H9 (cell line): Measurements from ENCODE around the gene NUP85. TPM values are rescaled to one million over a fixed set of nuclear protein-coding genes. Genes with fewer than 3 reads are reported as not detected.
A peak's percentile ranks its signal among the peaks of the same experiment; 100 is the strongest.

Experiments used
- DNase-seq: peaks from one replicate; pipeline ENCODE4 v3.0.0-alpha.2; 2017
- H2AFZ ChIP-seq: one replicate; pipeline ENCODE4 v1.6.1; 2013; ENCODE audit warnings: mild to moderate bottlenecking, low read length, control low read depth, moderate library complexity
- H2AK5ac ChIP-seq: 2 replicates; pipeline ENCODE4 v1.6.1; 2013; ENCODE audit warnings: low read length, control low read depth, mixed read lengths; ENCODE audit not compliant: insufficient read length
- H2BK120ac ChIP-seq: one replicate; pipeline ENCODE4 v1.6.1; 2013; ENCODE audit warnings: low read depth, mild to moderate bottlenecking, low read length, control low read depth, inconsistent platforms; ENCODE audit not compliant: poor library complexity, severe bottlenecking
- H2BK12ac ChIP-seq: 2 replicates; pipeline ENCODE4 v1.6.1; 2013; ENCODE audit warnings: low read length, control low read depth, mixed read lengths, low read depth; ENCODE audit not compliant: insufficient read length
- H2BK15ac ChIP-seq: 2 replicates; pipeline ENCODE4 v1.6.1; 2013; ENCODE audit warnings: low read depth, low read length, control low read depth
- H2BK20ac ChIP-seq: one replicate; pipeline ENCODE4 v1.6.1; 2013; ENCODE audit warnings: low read depth, mild to moderate bottlenecking, low read length, control low read depth, inconsistent platforms; ENCODE audit not compliant: poor library complexity, severe bottlenecking
- H2BK5ac ChIP-seq: 2 replicates; pipeline ENCODE4 v1.6.1; 2013; ENCODE audit warnings: low read length, control low read depth, mixed read lengths; ENCODE audit not compliant: insufficient read length
- H3K14ac ChIP-seq: 2 replicates; pipeline ENCODE4 v1.6.1; 2013; ENCODE audit warnings: low read length, control low read depth; ENCODE audit not compliant: insufficient read depth
- H3K18ac ChIP-seq: 2 replicates; pipeline ENCODE4 v1.6.1; 2013; ENCODE audit warnings: low read depth, mild to moderate bottlenecking, mixed read lengths, low read length, control low read depth; ENCODE audit not compliant: insufficient read length
- H3K23ac ChIP-seq: 2 replicates; pipeline ENCODE4 v1.6.1; 2013; ENCODE audit warnings: low read length, control low read depth, mixed read lengths, low read depth; ENCODE audit not compliant: insufficient read length
- H3K23me2 ChIP-seq: 2 replicates; pipeline ENCODE4 v1.6.1; 2013; ENCODE audit warnings: low read depth, mild to moderate bottlenecking, mixed read lengths, low read length, control low read depth; ENCODE audit not compliant: insufficient read length, poor library complexity, severe bottlenecking
- H3K27ac ChIP-seq: 2 replicates; pipeline ENCODE4 v1.5.1; 2013; ENCODE audit warnings: low read length, control low read depth, mixed read lengths, low read depth; ENCODE audit not compliant: insufficient read length
- H3K27me3 ChIP-seq: 2 replicates; pipeline ENCODE4 v1.6.1; 2013; ENCODE audit warnings: low read length, control low read depth, inconsistent platforms; ENCODE audit not compliant: insufficient read depth
- H3K4ac ChIP-seq: 2 replicates; pipeline ENCODE4 v1.6.1; 2013; ENCODE audit warnings: low read depth, mild to moderate bottlenecking, control low read depth, inconsistent platforms, low read length, moderate library complexity
- H3K4me1 ChIP-seq: 2 replicates; pipeline ENCODE4 v1.6.1; 2013; ENCODE audit warnings: low read length, control low read depth, inconsistent platforms; ENCODE audit not compliant: insufficient read depth
- H3K4me2 ChIP-seq: 2 replicates; pipeline ENCODE4 v1.6.1; 2013; ENCODE audit warnings: low read length, control low read depth, mixed read lengths; ENCODE audit not compliant: insufficient read length, insufficient read depth
- H3K56ac ChIP-seq: 2 replicates; pipeline ENCODE4 v1.6.1; 2013; ENCODE audit warnings: low read depth, mild to moderate bottlenecking, mixed read lengths, low read length, control low read depth; ENCODE audit not compliant: insufficient read length
- H3K79me1 ChIP-seq: 2 replicates; pipeline ENCODE4 v1.6.1; 2013; ENCODE audit warnings: low read depth, mild to moderate bottlenecking, moderate library complexity, low read length, control low read depth, inconsistent platforms; ENCODE audit not compliant: insufficient read depth, poor library complexity, severe bottlenecking
- H3K79me2 ChIP-seq: 2 replicates; pipeline ENCODE4 v1.6.1; 2013; ENCODE audit warnings: low read length, control low read depth, inconsistent platforms; ENCODE audit not compliant: insufficient read depth
- H3K9ac ChIP-seq: 2 replicates; pipeline ENCODE4 v1.6.1; 2013; ENCODE audit warnings: low read length, control low read depth, mixed read lengths; ENCODE audit not compliant: insufficient read length; ENCODE audit errors: extremely low read depth
- H3K9me3 ChIP-seq: one replicate; pipeline ENCODE4 v1.6.1; 2013; ENCODE audit warnings: low read depth, low read length, inconsistent platforms; ENCODE audit not compliant: control insufficient read depth
- H3T11ph ChIP-seq: one replicate; pipeline ENCODE4 v1.6.1; 2013; ENCODE audit warnings: mild to moderate bottlenecking, low read length, control low read depth, inconsistent platforms
- H4K20me1 ChIP-seq: one replicate; pipeline ENCODE4 v1.6.1; 2013; ENCODE audit not compliant: control insufficient read depth, insufficient read length, insufficient read depth
- H4K5ac ChIP-seq: 2 replicates; pipeline ENCODE4 v1.6.1; 2013; ENCODE audit warnings: low read depth, mild to moderate bottlenecking, mixed read lengths, low read length, control low read depth; ENCODE audit not compliant: insufficient read length
- H4K8ac ChIP-seq: replicated peaks from 2 replicates; pipeline ENCODE4 v1.6.1; 2013; ENCODE audit warnings: low read length, control low read depth, mixed read lengths, low read depth; ENCODE audit not compliant: insufficient read length
- H4K91ac ChIP-seq: 2 replicates; pipeline ENCODE4 v1.6.1; 2013; ENCODE audit warnings: low read depth, mild to moderate bottlenecking, moderate library complexity, mixed read lengths, low read length, control low read depth; ENCODE audit not compliant: insufficient read length
- H3K27ac Mint-ChIP-seq, 3 experiments: 2 replicates in 2 of 3; 3 replicates in 1 of 3; pipeline ENCODE4 v1.8.0; 2020 to 2021; ENCODE audit warnings: mixed read lengths in 3 of 3, mild to moderate bottlenecking in 1 of 3, moderate library complexity in 1 of 3
- H3K27me3 Mint-ChIP-seq: 2 replicates; pipeline ENCODE4 v1.8.0; 2021; ENCODE audit warnings: low read depth, mild to moderate bottlenecking, moderate library complexity, mixed read lengths
- H3K36me3 Mint-ChIP-seq, 3 experiments: 2 replicates in 2 of 3; 3 replicates in 1 of 3; pipeline ENCODE4 v1.8.0; 2020 to 2021; ENCODE audit warnings: low read depth in 3 of 3, mixed read lengths in 3 of 3; ENCODE audit not compliant: insufficient read depth in 1 of 3
- H3K4me1 Mint-ChIP-seq, 2 experiments: 2 replicates each; pipeline ENCODE4 v1.8.0; 2020; ENCODE audit warnings: mixed read lengths in 2 of 2
- H3K4me3 Mint-ChIP-seq, 2 experiments: 2 replicates in 1 of 2; 3 replicates in 1 of 2; pipeline ENCODE4 v1.8.0; 2020 to 2021; ENCODE audit warnings: mild to moderate bottlenecking in 2 of 2, mixed read lengths in 2 of 2, moderate library complexity in 1 of 2
- H3K9me3 Mint-ChIP-seq, 2 experiments: 2 replicates in 1 of 2; 3 replicates in 1 of 2; pipeline ENCODE4 v1.8.0; 2020; ENCODE audit warnings: mild to moderate bottlenecking in 2 of 2, mixed read lengths in 2 of 2, moderate library complexity in 1 of 2
- CTCF ChIP-seq: fragments of 200-600 bp; sonication (generic); conservative IDR thresholded peaks from 3 replicates; pipeline ENCODE4 v1.8.0; 2021; ENCODE audit warnings: antibody characterized with exemption, mild to moderate bottlenecking
- WGBS: extraction: QIAGEN DNeasy Blood & Tissue Kit; methylation state at CpG from one replicate; pipeline ENCODE4 v1.1.7; 2013; ENCODE audit warnings: missing lambda C conversion rate, low lambda C conversion rate, mixed read lengths; ENCODE audit not compliant: insufficient read length; ENCODE audit errors: extremely low coverage; 5-methylcytosine and 5-hydroxymethylcytosine counted together
- total RNA-seq: library from RNA; stranded (reverse); gene quantifications from 2 replicates; pipeline ENCODE4 v1.2.1, GENCODE V29; 2021

NUP85 gene
- total RNA-seq, 1 experiment from 2014 or later: 145 TPM

DNA sequence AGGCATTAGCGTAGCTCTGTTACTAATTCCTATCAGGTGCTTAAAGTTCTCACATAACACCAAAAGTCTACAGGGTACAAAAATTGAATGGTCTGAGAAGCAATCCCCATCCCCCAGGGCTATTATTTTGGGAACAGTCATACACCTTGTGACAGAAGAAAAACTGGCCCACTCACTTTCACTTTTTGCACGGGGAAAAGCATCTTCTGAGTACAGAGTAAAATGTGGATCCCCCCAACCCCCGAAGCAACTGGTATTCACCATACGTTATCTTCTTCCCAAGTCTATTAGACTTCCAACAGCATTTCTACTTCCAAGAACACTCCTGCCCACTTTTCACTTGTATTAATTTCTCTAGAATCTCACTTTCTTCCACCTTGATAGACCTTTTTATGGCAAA is 44.1 kb downstream of the NUP85 start:
- Histone ChIP-seq H2BK20ac (no peak overlapping the region), H4K5ac (no peak overlapping the region), H3T11ph (no peak overlapping the region), H3K56ac (no peak overlapping the region), H3K23me2 (no peaks in the 10 kb centered on the region), H3K4ac (no peak overlapping the region), H3K9ac (no peak overlapping the region), H2BK120ac (no peak overlapping the region), H3K79me2 (peaks cover 2% of the 10 kb centered on the region; the same call in 1 of the 2 replicates), H3K79me1 (peaks cover 3% of the 10 kb centered on the region), H4K8ac (no peak overlapping the region), H3K27ac (no peak overlapping the region), H3K14ac (no peak overlapping the region), H2BK12ac (no peak overlapping the region), H2AFZ (no peak overlapping the region), H3K9me3 (no peaks in the 10 kb centered on the region), H3K27me3 (no peaks in the 10 kb centered on the region), H2AK5ac (no peak overlapping the region), H3K4me1 (no peaks in the 10 kb centered on the region), H3K23ac (no peak overlapping the region), H2BK5ac (no peak overlapping the region), H3K4me2 (no peak overlapping the region), H4K20me1 (no peaks in the 10 kb centered on the region), H4K91ac (no peak overlapping the region), H3K18ac (no peak overlapping the region), H2BK15ac (no peak overlapping the region)
- Mint-ChIP-seq H3K4me1 (peaks cover 43 to 45% of the 10 kb centered on the region in 2 experiments), H3K27me3 (no peaks in the 10 kb centered on the region), H3K9me3 (0 out of 5 replicates have a peak, but pooled peaks cover 0 to 2% of the 10 kb centered on the region in 2 experiments), H3K27ac (peak overlapping the region in 2 of 3 experiments; percentile 55 to 71; a peak in 3 of 7 replicates), H3K4me3 (no peak overlapping the region), H3K36me3 (peaks cover 7 to 31% (median 21%) of the 10 kb centered on the region in 3 experiments; a peak in 6 of 7 replicates)
- DNase-seq: no peak
- no peak for TF ChIP-seq CTCF
- WGBS: no CpG with 5 or more reads among the region's 4 CpGs
